ENCODE data around the gene SLC1A5.
"Not testable (repeated sequence)": the region's sequence is repeated elsewhere in the genome, so short reads cannot be mapped to it uniquely, and the experiment has no call there.

Gene SLC1A5

DNA sequence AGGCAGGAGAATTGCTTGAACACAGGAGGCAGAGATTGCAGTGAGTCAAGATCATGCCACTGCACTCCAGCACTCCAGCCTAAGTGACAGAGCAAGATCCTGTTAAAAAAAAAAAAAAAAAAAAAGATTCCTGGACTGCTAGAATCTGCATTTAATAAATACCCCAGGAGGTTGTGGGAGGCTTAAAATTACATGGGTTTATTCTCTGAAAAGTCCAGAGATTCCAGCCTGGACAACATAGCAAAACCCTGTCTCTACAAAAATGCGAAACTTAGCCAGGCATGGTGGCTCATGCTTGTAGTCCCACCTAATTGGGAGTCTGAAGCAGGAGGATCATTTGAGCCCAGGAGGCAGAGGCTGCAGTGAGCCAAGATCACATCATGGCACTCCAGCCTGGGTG is 9.5 kb upstream of the SLC1A5 start:
- DNase-seq, result no peak

DNA sequence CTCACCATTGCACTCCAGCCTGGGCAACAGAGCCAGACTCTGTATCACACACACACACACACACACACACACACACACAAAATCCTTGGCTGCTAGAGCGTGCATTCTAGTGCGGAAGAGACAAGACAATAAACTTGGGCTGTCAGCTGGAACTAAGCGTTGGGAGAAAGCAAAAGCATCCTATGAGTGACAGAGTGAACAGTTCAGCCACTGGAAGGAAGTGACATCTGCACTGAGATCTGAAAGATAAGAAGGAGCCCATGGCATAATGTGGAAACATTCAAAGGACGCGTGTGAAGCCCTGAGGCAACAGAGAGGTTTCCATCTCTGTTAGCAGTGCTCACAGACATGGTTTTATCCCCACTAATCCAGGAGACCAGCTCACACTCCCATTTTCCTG is 3.5 kb upstream of the SLC1A5 start:
- no peak for DNase-seq

DNA sequence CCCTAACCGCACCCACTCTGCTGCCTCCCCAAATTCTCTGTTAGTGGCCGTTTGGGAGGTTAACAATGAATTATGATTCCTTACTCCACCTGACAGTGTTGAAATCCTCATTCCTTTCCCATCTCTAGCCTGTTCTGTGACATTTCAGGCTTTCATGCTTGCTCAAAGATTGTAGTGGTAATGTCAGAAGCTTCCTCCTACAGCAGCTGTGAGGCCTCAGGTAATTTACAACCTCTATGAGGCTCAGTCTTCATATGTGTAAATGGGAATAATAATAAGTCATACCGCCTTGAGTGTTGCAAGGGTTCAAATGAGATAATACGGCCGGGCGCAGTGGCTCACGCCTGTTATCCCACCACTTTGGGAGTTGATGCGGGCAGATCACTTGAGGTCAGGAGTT is 977 bp upstream of the SLC1A5 start:
- DNase-seq, result no peak

- DNase-seq, result no peak
These were observed 559 bp upstream of the SLC1A5 start for GRCh38 chr19:46788968-46789338.

GRCh38 chr19:46787331-46788261 is 798 bp downstream of the SLC1A5 start:
- no peak for DNase-seq

- DNase-seq, result no peak
These were observed 1.4 kb downstream of the SLC1A5 start for GRCh38 chr19:46787040-46787330.

DNA sequence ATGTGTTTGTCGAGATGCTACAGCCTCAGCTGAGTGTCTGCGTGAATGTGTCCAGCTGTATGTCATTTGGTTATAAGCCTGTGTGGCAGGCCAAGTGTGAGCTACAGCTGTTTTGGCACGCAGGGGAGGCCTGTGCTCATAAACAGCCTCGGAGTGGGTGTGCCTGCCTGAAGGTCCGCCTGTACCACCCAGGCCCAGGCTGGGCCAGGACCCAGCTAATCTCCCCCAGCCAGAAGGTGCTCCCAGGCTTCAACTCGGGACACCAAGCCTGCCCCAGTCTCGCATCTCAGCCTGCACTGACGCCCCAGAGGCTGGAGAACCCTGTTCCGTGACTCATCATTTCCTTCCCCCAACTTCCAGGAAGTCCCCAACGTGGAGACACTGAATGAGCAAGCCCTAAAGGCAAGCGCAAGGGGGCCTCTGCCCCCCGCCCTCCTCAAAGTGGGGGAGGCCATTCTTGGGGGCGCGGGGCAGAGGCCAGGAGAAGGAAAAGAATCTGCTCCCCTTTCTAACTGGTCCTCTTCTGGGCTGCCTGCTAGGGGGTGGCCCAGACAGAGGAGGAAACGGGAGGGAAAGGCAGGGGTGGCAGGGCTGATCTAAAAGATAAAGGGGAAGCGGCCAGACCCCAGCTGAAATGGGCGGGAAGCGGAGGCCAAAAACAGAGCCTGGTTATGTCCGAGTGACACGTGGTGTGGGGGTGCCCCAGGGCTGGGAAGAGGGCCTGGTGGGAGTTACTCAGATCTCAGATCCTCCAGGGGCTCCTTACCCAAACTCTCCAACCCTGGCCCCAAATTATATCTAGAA is 2.0 kb downstream of the SLC1A5 start:
- peak; percentile 7 for DNase-seq

- DNase-seq, result no peak
These were observed 2.5 kb downstream of the SLC1A5 start for GRCh38 chr19:46785980-46786235.

DNA sequence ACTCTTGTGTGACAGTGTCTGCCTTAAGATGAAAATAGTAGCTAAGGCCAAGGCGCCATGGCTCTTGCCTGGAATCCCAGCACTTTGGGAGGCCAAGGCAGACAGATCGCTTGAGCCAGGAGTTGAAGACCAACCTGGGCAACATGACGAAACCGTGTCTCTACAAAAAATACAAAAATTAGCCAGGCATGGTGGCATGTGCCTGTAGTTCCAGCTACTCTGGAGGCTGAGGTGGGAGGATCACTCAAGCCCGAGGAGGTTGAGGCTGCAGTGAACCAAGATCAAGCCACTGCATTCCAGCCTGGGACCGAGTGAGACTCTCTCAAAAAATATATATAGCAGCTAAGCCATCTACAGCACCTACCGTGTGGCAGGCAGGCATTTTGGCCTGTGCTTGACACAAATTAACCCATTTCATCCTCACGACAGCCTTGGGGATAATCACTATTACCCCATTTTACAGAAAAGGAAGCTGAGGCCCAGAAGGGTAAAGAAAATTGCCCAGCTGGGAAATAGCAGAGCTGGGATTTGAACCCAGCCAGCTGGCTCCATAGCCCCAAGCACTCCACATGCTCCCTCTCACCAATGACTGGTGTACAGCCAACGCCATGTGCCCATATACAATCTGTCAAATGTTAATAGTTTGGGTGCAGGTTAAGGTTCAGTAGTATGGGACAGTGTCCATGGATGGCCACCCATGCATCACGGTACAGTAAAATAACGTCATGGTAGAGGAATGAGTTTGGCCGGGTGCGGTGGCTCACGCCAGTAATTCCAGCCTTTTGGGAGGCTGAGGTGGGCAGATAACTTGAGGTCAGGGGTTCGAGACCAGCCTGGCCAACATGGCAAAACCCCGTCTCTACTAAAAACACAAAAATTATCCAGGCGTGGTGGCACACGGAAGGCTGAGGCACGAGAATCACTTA is 3.1 kb downstream of the SLC1A5 start:
- no peak for DNase-seq

DNA sequence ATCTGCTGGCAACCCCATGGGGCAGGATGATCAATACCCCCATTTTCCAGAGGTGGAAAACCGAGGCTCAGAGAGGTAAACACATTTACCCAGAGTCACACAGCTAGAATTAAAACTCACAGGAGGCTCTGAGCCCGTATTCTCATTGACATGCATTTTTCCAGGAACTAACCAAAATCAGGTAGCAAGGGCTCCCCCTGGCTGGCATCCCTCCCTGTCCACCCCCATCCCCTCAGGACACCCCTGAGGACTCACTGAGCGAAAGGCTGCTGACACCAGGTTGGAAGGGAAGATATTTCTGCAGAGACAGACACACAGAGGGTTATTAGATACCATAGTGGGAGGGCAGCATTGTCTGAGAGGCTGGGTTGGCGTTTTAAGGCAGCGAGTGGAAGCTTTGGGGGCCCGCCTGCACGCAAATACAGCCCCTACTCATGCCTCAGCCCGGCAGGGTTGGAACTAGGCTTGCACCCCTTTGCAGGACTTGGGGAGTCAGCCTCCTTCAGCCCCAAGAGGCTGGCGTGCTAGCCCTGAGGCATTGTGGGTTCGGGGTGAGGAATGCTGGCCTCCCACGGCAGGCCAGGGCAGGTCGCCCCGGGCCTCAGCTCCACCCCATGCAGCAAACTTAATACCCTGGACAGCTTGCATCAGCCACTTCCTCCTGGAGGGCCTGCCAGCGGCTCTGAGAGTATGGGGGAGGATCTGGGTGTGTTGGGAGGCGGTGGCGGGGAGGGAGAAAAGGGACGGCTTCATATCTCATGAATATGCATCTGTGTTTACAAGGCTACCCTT is 3.9 kb downstream of the SLC1A5 start:
- no peak for DNase-seq

DNA sequence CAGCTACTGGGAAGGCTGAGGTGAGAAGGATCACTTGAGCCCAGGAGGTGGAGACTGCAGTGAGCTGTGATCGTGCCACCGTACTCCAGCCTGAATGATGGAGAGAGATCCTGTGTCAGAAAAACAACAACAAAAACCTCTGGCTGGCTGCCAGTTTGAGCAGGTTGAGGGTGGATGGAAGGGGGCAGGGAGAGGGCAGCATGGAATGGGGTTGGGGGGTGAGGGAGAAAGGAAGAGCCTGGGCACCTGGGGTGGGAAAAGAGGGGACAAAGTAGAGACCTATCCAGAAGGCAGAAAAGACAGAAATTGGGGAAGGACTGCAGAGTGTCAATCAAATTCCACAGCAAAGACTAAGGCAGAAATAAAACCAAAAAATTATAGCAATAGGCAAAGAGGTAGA is 4.7 kb downstream of the SLC1A5 start:
- no peak for DNase-seq

DNA sequence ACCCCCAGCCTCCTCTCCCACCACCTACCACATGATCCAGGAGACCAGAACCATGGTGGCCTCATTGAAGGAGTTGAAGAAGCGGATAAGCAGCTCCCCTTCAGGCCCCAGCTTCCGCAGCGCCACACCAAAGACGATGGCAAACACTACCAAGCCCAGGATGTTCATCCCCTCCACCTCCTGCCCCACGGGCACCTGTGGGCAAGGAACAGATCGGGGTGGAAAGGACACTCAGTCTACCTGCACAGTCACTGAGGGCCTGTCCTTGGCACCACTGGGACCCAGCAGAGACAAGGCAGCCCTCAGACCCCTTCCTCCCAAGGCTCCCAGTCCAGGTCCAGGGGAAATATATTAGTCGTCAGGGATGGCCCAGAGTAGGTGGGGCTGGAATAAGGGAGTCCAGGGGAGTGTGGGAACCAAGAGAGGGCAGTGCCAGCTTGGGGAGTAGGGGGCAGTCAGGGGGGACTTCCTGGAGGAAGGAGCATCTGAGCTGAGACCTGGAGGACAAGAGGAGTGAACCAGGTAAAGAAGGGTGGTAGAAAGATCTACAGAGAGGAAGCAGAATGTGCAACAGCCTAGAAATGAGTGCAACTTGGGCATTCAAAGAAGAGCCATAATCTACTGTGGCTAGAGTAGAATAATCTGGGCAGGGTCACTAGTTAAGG is 5.9 kb downstream of the SLC1A5 start:
- DNase-seq, result no peak

DNA sequence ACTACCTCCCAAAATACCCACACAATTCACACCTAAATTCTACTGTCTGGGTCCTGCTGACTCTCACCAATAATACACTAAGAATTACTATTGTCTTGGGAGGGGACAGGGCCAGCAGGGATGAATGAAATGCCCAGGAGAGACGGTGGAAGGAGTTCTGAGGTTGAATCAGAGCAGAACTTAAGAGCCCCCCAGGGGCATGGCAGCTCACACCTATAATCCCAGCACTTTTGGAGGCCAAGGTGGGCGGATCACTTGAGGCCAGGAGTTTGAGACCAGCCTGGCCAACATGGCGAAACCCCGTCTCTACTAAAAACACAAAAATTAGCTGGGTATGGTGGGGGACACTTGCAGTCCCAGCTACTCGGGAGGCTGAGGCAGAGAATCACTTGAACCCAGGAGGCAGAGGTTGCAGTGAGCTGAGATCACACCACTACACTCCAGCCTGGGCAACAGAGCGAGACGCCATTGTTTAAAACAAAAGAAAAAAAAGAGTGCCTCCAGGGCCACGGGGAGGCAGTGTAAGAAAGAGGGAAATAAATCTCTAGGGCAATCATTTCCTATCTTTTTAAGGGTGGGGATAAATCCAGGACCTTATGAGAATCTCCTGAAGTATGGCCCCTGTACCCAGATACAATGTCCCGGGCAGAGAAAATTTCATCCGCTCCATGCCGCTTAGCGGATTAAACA is 10.3 kb downstream of the SLC1A5 start:
- not testable (repeated sequence) for DNase-seq

DNA sequence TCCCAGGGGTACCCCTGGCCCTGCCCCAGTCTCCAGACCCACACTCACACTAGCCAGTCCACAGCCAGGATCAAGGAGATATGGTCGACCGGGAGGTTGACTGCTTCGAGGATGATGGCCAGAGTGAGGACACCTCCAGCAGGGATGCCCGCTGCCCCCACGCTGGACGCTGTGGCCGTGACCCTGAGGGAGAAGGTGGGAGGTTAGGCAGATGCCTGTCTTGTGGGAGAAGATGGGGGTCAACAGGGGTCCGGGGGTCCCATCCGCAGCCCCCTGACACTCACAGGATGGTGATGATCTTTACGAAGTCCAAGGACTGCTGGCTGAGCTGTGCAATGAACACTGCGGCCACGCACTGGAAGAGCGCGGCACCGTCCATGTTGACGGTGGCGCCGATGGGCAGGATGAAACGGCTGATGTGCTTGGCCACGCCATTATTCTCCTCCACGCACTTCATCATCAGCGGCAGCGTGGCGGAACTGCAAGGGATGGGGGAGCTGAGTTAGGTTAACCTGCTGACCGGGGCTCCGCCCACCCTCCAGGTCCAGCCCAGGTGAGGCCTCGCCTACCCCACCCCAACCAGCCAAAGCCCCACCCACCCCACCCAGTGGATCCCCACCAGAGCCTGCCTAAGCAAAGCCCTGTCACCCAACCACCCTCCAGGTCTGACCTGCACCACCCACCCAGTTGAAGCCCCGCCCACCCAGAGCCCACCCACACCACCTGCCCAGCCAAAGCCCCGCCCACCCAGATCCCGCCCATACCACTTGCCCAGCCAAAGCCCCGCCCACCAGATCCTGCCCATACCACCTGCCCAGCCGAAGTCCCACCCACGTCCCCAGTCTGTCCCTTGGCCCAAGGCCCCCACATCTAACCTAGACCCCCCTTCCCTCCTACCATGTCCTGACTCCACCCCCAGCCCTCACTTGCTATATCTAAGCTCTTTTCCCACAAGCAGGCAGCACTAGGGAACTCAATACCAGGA is 11.2 kb downstream of the SLC1A5 start:
- no peak for DNase-seq

GRCh38 chr19:46775642-46776258 is 12.6 kb downstream of the SLC1A5 start:
- DNase-seq, result no peak

GRCh38 chr19:46773018-46773399 is 15.4 kb downstream of the SLC1A5 start:
- DNase-seq, result no peak

DNA sequence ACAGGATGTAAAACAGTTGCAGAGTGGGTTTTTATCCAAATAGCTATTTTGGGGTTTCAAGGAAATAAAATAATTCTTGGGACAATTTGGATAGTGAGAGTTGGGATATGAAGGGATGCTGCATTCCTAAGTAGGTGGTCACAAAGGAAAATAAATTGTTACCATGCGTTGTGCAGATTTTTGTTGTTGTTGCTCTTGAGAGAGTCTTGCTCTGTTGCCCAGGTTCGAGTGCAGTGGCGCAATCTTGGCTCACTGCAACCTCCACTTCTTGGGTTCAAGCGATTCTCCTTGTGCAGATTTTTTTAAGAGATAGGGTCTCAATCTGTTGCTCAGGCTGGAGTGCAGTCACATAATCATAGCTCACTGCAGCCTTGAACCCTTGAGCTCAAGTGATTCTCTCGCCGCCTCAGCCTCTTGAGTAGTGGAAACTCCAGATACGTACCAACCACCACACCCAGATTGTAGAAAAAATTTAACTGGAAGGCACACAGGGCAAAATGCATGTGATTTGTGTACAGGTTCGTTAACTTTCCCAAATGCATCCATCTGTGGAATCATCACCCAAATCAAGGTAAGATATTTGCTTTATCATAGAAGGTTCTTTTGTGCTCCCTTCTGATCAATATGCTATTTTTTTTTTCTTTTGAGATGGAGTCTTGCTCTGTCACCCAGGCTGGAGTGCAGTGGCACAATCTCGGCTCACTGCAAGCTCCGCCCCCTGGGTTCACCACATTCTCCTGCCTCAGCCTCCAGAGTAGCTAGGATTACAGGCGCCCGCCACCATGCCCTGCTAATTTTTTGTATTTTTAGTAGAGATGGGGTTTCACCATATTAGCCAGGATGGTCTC is 16.0 kb downstream of the SLC1A5 start:
- DNase-seq, result no peak

DNA sequence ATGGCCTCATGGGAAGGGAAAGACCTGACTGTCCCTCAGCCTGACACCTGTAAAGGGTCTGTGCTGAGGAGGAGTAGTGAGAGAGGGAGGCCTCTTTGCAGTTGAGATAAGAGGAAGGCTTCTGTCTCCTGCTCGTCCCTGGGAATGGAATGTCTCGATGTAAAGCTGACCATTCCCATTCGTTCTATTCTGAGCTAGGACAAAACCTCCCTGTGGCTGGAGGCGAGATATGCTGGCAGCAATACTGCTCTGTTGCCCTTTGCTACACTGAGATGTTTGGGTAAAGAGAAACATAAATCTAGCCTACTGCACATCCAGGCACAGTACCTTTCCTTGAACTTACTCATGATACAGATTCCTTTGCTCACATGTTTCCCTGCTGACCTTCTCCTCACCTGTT is 19.6 kb downstream of the SLC1A5 start:
- DNase-seq, result not testable (repeated sequence)
